OCI-LY1 (cell line): Measurements from ENCODE around the gene MTF1.

ENCODE experiments used
- H2AFZ ChIP-seq: fragments of 200-600 bp; sonication (generic), shearing (Covaris generic); 2 replicates; pipeline ENCODE4 v1.6.0; 2014; ENCODE audit warnings: antibody characterized with exemption, mild to moderate bottlenecking, low read length
- H3F3A ChIP-seq: fragments of 200-600 bp; sonication (generic), shearing (Covaris generic); 2 replicates; pipeline ENCODE4 v1.6.0; 2014; ENCODE audit warnings: mild to moderate bottlenecking, antibody characterized with exemption, low read length, moderate library complexity; ENCODE audit not compliant: insufficient read depth
- H3K27ac ChIP-seq: fragments of 200-600 bp; sonication (generic); 2 replicates; pipeline ENCODE4 v1.5.1; 2014; ENCODE audit warnings: low read length, mixed run types, mild to moderate bottlenecking, low read depth; ENCODE audit not compliant: poor library complexity, severe bottlenecking
- H3K27me3 ChIP-seq: fragments of 200-600 bp; sonication (generic); 2 replicates; pipeline ENCODE4 v1.6.0; 2014; ENCODE audit warnings: antibody characterized with exemption, mild to moderate bottlenecking, low read length, moderate library complexity; ENCODE audit not compliant: insufficient read depth
- H3K36me3 ChIP-seq: fragments of 200-600 bp; sonication (generic); 2 replicates; pipeline ENCODE4 v1.6.1; 2014; ENCODE audit warnings: mild to moderate bottlenecking, antibody characterized with exemption, low read length, moderate library complexity, mixed read lengths; ENCODE audit not compliant: insufficient read depth
- H3K4me1 ChIP-seq: fragments of 200-600 bp; sonication (generic); 2 replicates; pipeline ENCODE4 v1.5.1; 2014; ENCODE audit warnings: mild to moderate bottlenecking, low read length, moderate library complexity; ENCODE audit not compliant: insufficient read depth, severe bottlenecking
- H3K4me2 ChIP-seq: fragments of 200-600 bp; sonication (generic), shearing (Covaris generic); 2 replicates; pipeline ENCODE4 v1.6.1; 2014; ENCODE audit warnings: low read length
- H3K4me3 ChIP-seq: fragments of 200-600 bp; sonication (generic); 2 replicates; pipeline ENCODE4 v1.5.1; 2014; ENCODE audit warnings: low read length, low read depth, mild to moderate bottlenecking, mixed read lengths; ENCODE audit not compliant: poor library complexity, severe bottlenecking
- H3K79me2 ChIP-seq: fragments of 200-600 bp; shearing (Covaris generic); 2 replicates; pipeline ENCODE4 v1.6.1; 2016; ENCODE audit warnings: mixed run types, low read length, mixed read lengths; ENCODE audit not compliant: insufficient read depth
- H3K9ac ChIP-seq: fragments of 200-600 bp; sonication (generic), shearing (Covaris generic); 2 replicates; pipeline ENCODE4 v1.6.1; 2014; ENCODE audit warnings: mild to moderate bottlenecking, low read length, mixed read lengths
- H3K9me2 ChIP-seq: fragments of 200-600 bp; sonication (generic), shearing (Covaris generic); 2 replicates; pipeline ENCODE4 v1.6.1; 2014; ENCODE audit warnings: low read depth, mild to moderate bottlenecking, low read length, mixed read lengths
- H3K9me3 ChIP-seq: fragments of 200-600 bp; shearing (Covaris generic); 2 replicates; pipeline ENCODE4 v1.6.1; 2014; ENCODE audit warnings: low read length, mixed read lengths
- H4K20me1 ChIP-seq: fragments of 200-600 bp; sonication (generic), shearing (Covaris generic); 2 replicates; pipeline ENCODE4 v1.6.0; 2016; ENCODE audit warnings: mild to moderate bottlenecking, low read length; ENCODE audit not compliant: insufficient read depth
- EZH2 ChIP-seq: fragments of 200-600 bp; sonication (generic), shearing (Covaris generic); IDR thresholded peaks from 2 replicates; pipeline ENCODE4 v1.8.0; 2017; ENCODE audit warnings: borderline replicate concordance, mixed run types, mild to moderate bottlenecking, antibody characterized with exemption, low read length, moderate library complexity, mixed read lengths
- TF ChIP-seq, protein P1 (sequence below): fragments of 200-600 bp; sonication (generic), shearing (Covaris generic); IDR thresholded peaks from 2 replicates; pipeline ENCODE4 v1.5.1; 2017; ENCODE audit warnings: mild to moderate bottlenecking, antibody characterized with exemption, low read length, moderate library complexity, mixed read lengths

The MTF1 gene

GRCh38 chr1:37795340-37796125, 63.9 kb downstream of the MTF1 start:
- peaks cover 10% of the 10 kb centered on the region; the same call in 1 of the 2 replicates for H3K27me3 ChIP-seq
- H3F3A ChIP-seq, result no peaks in the 10 kb centered on the region
- H3K4me2 ChIP-seq, result peak overlapping the region; percentile 63; the same call in 1 of the 2 replicates
- TF ChIP-seq, protein P1, sequence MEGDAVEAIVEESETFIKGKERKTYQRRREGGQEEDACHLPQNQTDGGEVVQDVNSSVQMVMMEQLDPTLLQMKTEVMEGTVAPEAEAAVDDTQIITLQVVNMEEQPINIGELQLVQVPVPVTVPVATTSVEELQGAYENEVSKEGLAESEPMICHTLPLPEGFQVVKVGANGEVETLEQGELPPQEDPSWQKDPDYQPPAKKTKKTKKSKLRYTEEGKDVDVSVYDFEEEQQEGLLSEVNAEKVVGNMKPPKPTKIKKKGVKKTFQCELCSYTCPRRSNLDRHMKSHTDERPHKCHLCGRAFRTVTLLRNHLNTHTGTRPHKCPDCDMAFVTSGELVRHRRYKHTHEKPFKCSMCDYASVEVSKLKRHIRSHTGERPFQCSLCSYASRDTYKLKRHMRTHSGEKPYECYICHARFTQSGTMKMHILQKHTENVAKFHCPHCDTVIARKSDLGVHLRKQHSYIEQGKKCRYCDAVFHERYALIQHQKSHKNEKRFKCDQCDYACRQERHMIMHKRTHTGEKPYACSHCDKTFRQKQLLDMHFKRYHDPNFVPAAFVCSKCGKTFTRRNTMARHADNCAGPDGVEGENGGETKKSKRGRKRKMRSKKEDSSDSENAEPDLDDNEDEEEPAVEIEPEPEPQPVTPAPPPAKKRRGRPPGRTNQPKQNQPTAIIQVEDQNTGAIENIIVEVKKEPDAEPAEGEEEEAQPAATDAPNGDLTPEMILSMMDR, result no peak
- TF ChIP-seq EZH2, result no peak
- H3K4me1 ChIP-seq, result peaks cover 8% of the 10 kb centered on the region
- no peaks in the 10 kb centered on the region for H3K79me2 ChIP-seq
- no peak overlapping the region for H2AFZ ChIP-seq
- no peak overlapping the region for H3K27ac ChIP-seq
- peaks cover 15% of the 10 kb centered on the region for H3K36me3 ChIP-seq
- no peaks in the 10 kb centered on the region for H4K20me1 ChIP-seq
- H3K9me3 ChIP-seq, result no peaks in the 10 kb centered on the region
- no peaks in the 10 kb centered on the region for H3K9me2 ChIP-seq
- H3K9ac ChIP-seq, result no peak overlapping the region
- peak overlapping the region; percentile 55 for H3K4me3 ChIP-seq

DNA sequence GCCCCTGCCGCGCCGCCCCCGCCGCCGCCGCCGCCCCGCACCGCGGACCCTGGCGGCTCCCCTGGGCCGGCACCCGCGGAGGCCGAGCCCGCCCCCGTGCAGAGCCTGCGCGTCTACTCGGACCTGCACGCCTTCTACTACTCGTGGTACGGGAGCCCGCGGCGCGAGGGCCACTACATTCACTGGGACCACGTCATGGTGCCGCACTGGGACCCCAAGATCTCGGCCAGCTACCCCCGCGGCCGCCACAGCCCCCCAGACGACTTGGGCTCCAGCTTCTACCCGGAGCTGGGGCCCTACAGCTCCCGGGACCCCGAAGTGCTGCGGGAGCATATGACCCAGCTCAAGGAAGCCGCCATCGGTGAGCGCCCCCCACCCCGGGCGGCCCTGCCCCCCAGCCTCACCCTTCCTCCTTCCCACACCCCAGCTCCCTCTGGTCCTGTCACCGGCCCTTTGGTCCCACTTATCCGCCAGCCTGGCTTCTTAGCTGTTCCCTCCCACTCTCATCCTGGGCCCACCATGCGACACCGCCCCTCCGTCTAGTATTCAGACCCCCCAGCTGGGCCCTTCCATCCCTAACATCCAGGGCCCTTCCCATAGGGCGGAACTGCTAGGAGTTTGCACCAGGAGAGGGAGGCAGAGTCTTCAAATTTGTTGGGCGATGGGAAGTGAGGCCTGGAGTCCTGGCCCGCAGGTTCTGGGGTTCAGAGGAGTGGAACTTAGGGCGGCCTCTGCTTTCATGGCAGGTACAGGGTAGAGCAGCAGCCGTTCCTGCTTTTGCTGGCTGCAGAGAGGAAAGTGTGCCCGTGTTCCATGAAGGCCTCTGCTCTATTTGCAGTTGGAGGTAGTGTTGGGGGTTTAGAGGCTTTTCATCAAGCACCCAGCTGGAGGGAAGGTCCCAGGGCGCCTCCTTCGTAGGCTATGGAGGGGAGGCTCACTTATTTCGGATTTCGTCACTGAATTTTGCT, 64.7 kb downstream of the MTF1 start:
- no peaks in the 10 kb centered on the region for H4K20me1 ChIP-seq
- no peaks in the 10 kb centered on the region for H3K79me2 ChIP-seq
- H3K4me2 ChIP-seq, result peak overlapping the region; percentile 63
- H3K36me3 ChIP-seq, result peaks cover 6% of the 10 kb centered on the region
- TF ChIP-seq, protein P1, result no peak
- no peak for TF ChIP-seq EZH2
- no peaks in the 10 kb centered on the region for H3F3A ChIP-seq
- peak overlapping the region; percentile 55 for H3K4me3 ChIP-seq
- peaks cover 10% of the 10 kb centered on the region; the same call in 1 of the 2 replicates for H3K27me3 ChIP-seq
- no peak overlapping the region for H3K27ac ChIP-seq
- H3K9me3 ChIP-seq, result no peaks in the 10 kb centered on the region
- H3K9me2 ChIP-seq, result no peaks in the 10 kb centered on the region
- H3K4me1 ChIP-seq, result peaks cover 8% of the 10 kb centered on the region
- no peak overlapping the region for H2AFZ ChIP-seq
- H3K9ac ChIP-seq, result peak overlapping the region; percentile 38; the same call in 1 of the 2 replicates

DNA sequence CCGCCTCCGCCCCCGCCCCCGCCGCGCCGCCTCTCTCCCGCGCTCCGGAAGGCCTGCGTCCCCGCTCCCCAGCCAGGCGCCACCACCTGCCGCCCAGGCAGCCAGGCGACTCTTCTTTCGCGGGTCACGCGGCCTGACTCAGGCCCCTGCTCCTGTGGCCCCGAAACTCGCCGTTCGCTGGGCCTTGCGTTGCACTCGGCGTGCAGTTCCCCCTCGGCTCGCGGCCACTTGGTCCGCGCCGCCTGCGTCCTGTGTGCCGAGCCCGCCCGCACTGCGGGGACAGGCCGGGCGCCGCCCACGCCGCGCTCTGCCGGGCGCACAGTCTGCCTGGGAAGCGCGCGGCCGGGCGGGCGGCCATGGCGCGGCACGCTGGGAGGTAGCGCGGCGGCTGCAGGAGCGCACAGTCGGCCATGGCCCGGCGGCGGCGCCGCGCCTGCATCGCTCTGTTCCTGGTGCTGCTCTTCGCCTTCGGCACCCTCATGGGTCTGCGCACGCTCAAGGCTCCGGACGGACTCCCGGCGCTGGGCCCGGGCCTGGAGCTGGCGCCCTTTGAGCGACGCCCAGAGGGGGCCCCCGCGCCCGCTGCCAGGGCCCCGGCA, 65.5 kb downstream of the MTF1 start, which contains the start of gene MANEAL:
MANEAL (plus strand) TSS at position 75 of the 599 bp plus-strand sequence; CDS start at position 411, 336 bp downstream.
- TF ChIP-seq EZH2, result no peak
- TF ChIP-seq, protein P1, result no peak
- no peaks in the 10 kb centered on the region for H4K20me1 ChIP-seq
- H3K4me2 ChIP-seq, result peak within 1 kb of the TSS; percentile 81
- no peaks in the 10 kb centered on the region for H3K9me3 ChIP-seq
- peaks cover 8% of the 10 kb centered on the region for H3K4me1 ChIP-seq
- peaks cover 10% of the 10 kb centered on the region; the same call in 1 of the 2 replicates for H3K27me3 ChIP-seq
- H3K9me2 ChIP-seq, result no peaks in the 10 kb centered on the region
- H2AFZ ChIP-seq, result no peak within 1 kb of the TSS
- H3K9ac ChIP-seq, result peak within 1 kb of the TSS; percentile 54; the same call in 1 of the 2 replicates
- H3K4me3 ChIP-seq, result peak within 1 kb of the TSS; percentile 55
- no peaks in the 10 kb centered on the region for H3K79me2 ChIP-seq
- H3K36me3 ChIP-seq, result no peaks in the 10 kb centered on the region
- H3F3A ChIP-seq, result no peaks in the 10 kb centered on the region
- no peak within 1 kb of the TSS for H3K27ac ChIP-seq
